BLaER1 treated with 17β-estradiol and CSF1 and Interleukin-3, amounts not matched to agents 10 nM and 100 nM (cell line): Measurements from ENCODE around the gene CDC45.

Experiments used
- H3K27ac ChIP-seq, 11 experiments: shearing (Covaris generic); formaldehyde crosslinking; 2 replicates each; pipeline ENCODE4 v1.8.1; 2022
- H3K27me3 ChIP-seq, 11 experiments: shearing (Covaris generic); formaldehyde crosslinking; 2 replicates each; pipeline ENCODE4 v1.8.1; 2022
- H3K36me3 ChIP-seq, 11 experiments: shearing (Covaris generic); formaldehyde crosslinking; 2 replicates each; pipeline ENCODE4 v1.8.1; 2022
- H3K4me1 ChIP-seq, 10 experiments: shearing (Covaris generic); formaldehyde crosslinking; 2 replicates each; pipeline ENCODE4 v1.8.1; 2022
- H3K4me2 ChIP-seq, 11 experiments: shearing (Covaris generic); formaldehyde crosslinking; 2 replicates each; pipeline ENCODE4 v1.8.1; 2022
- H3K4me3 ChIP-seq, 10 experiments: shearing (Covaris generic); formaldehyde crosslinking; 2 replicates each; pipeline ENCODE4 v1.8.1; 2022
- H3K9ac ChIP-seq, 11 experiments: shearing (Covaris generic); formaldehyde crosslinking; 2 replicates each; pipeline ENCODE4 v1.8.1; 2022
- H3K9me3 ChIP-seq, 11 experiments: shearing (Covaris generic); formaldehyde crosslinking; replicated peaks in 1 of 11; 2 replicates each; pipeline ENCODE4 v1.8.1; 2022
- H4K20me1 ChIP-seq, 11 experiments: shearing (Covaris generic); formaldehyde crosslinking; 2 replicates each; pipeline ENCODE4 v1.8.1; 2022
- Cebpa-rat ChIP-seq, 11 experiments: shearing (Covaris generic); IDR thresholded peaks; 2 replicates each; pipeline ENCODE4 v1.8.1; 2022

The CDC45 gene

GRCh38 chr22:19554834-19555404 is 75.2 kb downstream of the CDC45 start:
- H3K9ac ChIP-seq: no peak overlapping the region

GRCh38 chr22:19555651-19556050 is 75.9 kb downstream of the CDC45 start:
- Histone ChIP-seq H3K9me3 (peaks cover 15 to 21% (median 18%) of the 10 kb centered on the region in 11 experiments), H3K9ac (no peak overlapping the region), H3K4me2 (no peak overlapping the region), H3K4me3 (no peak overlapping the region), H3K4me1 (no peaks in the 10 kb centered on the region), H4K20me1 (no peaks in the 10 kb centered on the region), H3K27ac (no peak overlapping the region), H3K36me3 (no peaks in the 10 kb centered on the region), H3K27me3 (no peaks in the 10 kb centered on the region)
- no peak for TF ChIP-seq Cebpa-rat (IDR thresholded peaks at IDR 0.05)

More at GRCh38 chr22:19554834-19555404, 75.2 kb downstream of the CDC45 start:
- Histone ChIP-seq H3K27me3 (no peaks in the 10 kb centered on the region), H3K4me2 (no peak overlapping the region), H4K20me1 (no peaks in the 10 kb centered on the region), H3K4me1 (no peaks in the 10 kb centered on the region), H3K9me3 (peaks cover 15 to 21% (median 18%) of the 10 kb centered on the region in 11 experiments), H3K36me3 (no peaks in the 10 kb centered on the region), H3K4me3 (no peak overlapping the region), H3K27ac (no peak overlapping the region)
- no peak for TF ChIP-seq Cebpa-rat (IDR thresholded peaks at IDR 0.05)

GRCh38 chr22:19556963-19557545 is 77.3 kb downstream of the CDC45 start:
- H3K36me3 ChIP-seq: no peaks in the 10 kb centered on the region
- H3K27ac ChIP-seq: no peak overlapping the region
- no peak overlapping the region for H3K9ac ChIP-seq
- TF ChIP-seq Cebpa-rat (IDR thresholded peaks at IDR 0.05): no peak
- no peak overlapping the region for H3K4me2 ChIP-seq
- H3K4me3 ChIP-seq: no peak overlapping the region
- H3K27me3 ChIP-seq: no peaks in the 10 kb centered on the region
- H3K4me1 ChIP-seq: no peaks in the 10 kb centered on the region
- peaks cover 15 to 21% (median 18%) of the 10 kb centered on the region in 11 experiments for H3K9me3 ChIP-seq
- no peaks in the 10 kb centered on the region for H4K20me1 ChIP-seq

GRCh38 chr22:19559324-19559811 is 79.6 kb downstream of the CDC45 start:
- Histone ChIP-seq H3K9me3 (no peaks in the 10 kb centered on the region; a peak in 2 of 22 replicates), H3K4me3 (no peak overlapping the region), H3K9ac (no peak overlapping the region), H3K36me3 (no peaks in the 10 kb centered on the region), H3K27ac (no peak overlapping the region), H3K4me2 (no peak overlapping the region), H4K20me1 (no peaks in the 10 kb centered on the region), H3K27me3 (no peaks in the 10 kb centered on the region), H3K4me1 (no peaks in the 10 kb centered on the region)
- no peak for TF ChIP-seq Cebpa-rat (IDR thresholded peaks at IDR 0.05)

- Histone ChIP-seq H3K4me1 (no peaks in the 10 kb centered on the region), H3K9me3 (no peaks in the 10 kb centered on the region), H3K4me3 (no peak overlapping the region), H3K27me3 (no peaks in the 10 kb centered on the region), H3K36me3 (no peaks in the 10 kb centered on the region), H3K9ac (no peak overlapping the region), H4K20me1 (no peaks in the 10 kb centered on the region), H3K27ac (no peak overlapping the region), H3K4me2 (no peak overlapping the region)
- TF ChIP-seq Cebpa-rat (IDR thresholded peaks at IDR 0.05): no peak
Observed at GRCh38 chr22:19559956-19560355, 80.2 kb downstream of the CDC45 start.

- TF ChIP-seq Cebpa-rat (IDR thresholded peaks at IDR 0.05): no peak
- no peaks in the 10 kb centered on the region for H3K36me3 ChIP-seq
- H3K4me2 ChIP-seq: no peak overlapping the region
- H3K4me3 ChIP-seq: no peak overlapping the region
- H3K4me1 ChIP-seq: peaks cover 0 to 8% (median 5%) of the 10 kb centered on the region in 10 experiments; a peak in 7 of 20 replicates
- no peak overlapping the region for H3K9ac ChIP-seq
- no peak overlapping the region for H3K27ac ChIP-seq
- H3K27me3 ChIP-seq: no peaks in the 10 kb centered on the region
- H4K20me1 ChIP-seq: no peaks in the 10 kb centered on the region
- H3K9me3 ChIP-seq: no peaks in the 10 kb centered on the region
Observed at GRCh38 chr22:19565382-19566278, 85.9 kb downstream of the CDC45 start.

- TF ChIP-seq Cebpa-rat (IDR thresholded peaks at IDR 0.05): no peak
- Histone ChIP-seq H3K9ac (no peak overlapping the region), H3K4me3 (no peak overlapping the region), H3K36me3 (no peaks in the 10 kb centered on the region), H4K20me1 (no peaks in the 10 kb centered on the region), H3K9me3 (no peaks in the 10 kb centered on the region), H3K27ac (no peak overlapping the region), H3K4me1 (peaks cover 0 to 8% (median 5%) of the 10 kb centered on the region in 10 experiments; a peak in 7 of 20 replicates), H3K27me3 (no peaks in the 10 kb centered on the region), H3K4me2 (no peak overlapping the region)
Observed at GRCh38 chr22:19566279-19567156, 86.8 kb downstream of the CDC45 start.

GRCh38 chr22:19567157-19568009 is 87.7 kb downstream of the CDC45 start:
- Histone ChIP-seq H3K27ac (no peak overlapping the region), H3K4me1 (peaks cover 0 to 8% (median 5%) of the 10 kb centered on the region in 10 experiments; a peak in 7 of 20 replicates), H3K4me3 (no peak overlapping the region), H3K9me3 (no peaks in the 10 kb centered on the region), H3K4me2 (no peak overlapping the region), H3K9ac (no peak overlapping the region), H3K27me3 (no peaks in the 10 kb centered on the region), H3K36me3 (no peaks in the 10 kb centered on the region), H4K20me1 (no peaks in the 10 kb centered on the region)
- no peak for TF ChIP-seq Cebpa-rat (IDR thresholded peaks at IDR 0.05)
